IPS-20b (cell line): ENCODE data around the gene CCL3.
"Not testable (repeated sequence)": the region's sequence is repeated elsewhere in the genome, so short reads cannot be mapped to it uniquely, and the experiment has no call there.

Experiments
- H3K27ac ChIP-seq: one replicate; pipeline ENCODE4 v1.5.1; 2013; ENCODE audit warnings: low read length
- H3K27me3 ChIP-seq: 2 replicates; pipeline ENCODE4 v1.6.1; 2013; ENCODE audit warnings: mild to moderate bottlenecking, low read length, inconsistent platforms; ENCODE audit not compliant: insufficient read depth
- H3K36me3 ChIP-seq: 2 replicates; pipeline ENCODE4 v1.6.1; 2013; ENCODE audit warnings: low read depth, mild to moderate bottlenecking, inconsistent platforms, low read length, moderate library complexity; ENCODE audit not compliant: insufficient read depth
- H3K4me1 ChIP-seq: 2 replicates; pipeline ENCODE4 v1.6.1; 2013; ENCODE audit warnings: mild to moderate bottlenecking, control low read depth, inconsistent platforms, low read length, moderate library complexity; ENCODE audit not compliant: insufficient read depth
- H3K4me3 ChIP-seq: 2 replicates; pipeline ENCODE4 v1.5.1; 2013; ENCODE audit warnings: mild to moderate bottlenecking, low read length, inconsistent platforms
- H3K9ac ChIP-seq: 2 replicates; pipeline ENCODE4 v1.6.1; 2013; ENCODE audit warnings: low read depth, mild to moderate bottlenecking, inconsistent platforms, low read length, moderate library complexity
- H3K9me3 ChIP-seq: 2 replicates; pipeline ENCODE4 v1.6.1; 2013; ENCODE audit warnings: mild to moderate bottlenecking, low read depth, low read length, inconsistent platforms; ENCODE audit not compliant: insufficient read depth

Gene CCL3

DNA sequence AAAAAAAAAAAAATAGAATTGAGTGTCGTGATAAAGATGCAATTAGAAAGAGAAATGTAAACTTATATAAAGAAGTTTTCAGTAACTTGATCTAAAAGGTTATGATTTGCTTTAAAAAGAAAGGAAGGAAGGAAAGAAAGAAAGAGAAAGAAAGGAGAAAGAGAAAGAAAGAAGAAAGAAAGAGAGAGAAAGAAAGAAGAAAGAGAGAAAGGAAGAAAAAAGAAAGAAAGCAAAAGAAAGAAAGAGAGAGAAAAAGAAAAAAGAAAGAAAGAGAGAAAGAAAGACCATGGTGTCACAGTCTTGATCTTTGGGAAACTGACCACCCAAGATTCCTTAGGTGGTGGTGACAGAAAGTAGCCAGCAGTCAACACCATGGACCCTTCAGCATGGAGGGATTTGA is 4.3 kb upstream of the CCL3 start:
- H3K27ac ChIP-seq: no peak overlapping the region
- H3K9me3 ChIP-seq: no peaks in the 10 kb centered on the region
- H3K36me3 ChIP-seq: no peaks in the 10 kb centered on the region
- H3K4me3 ChIP-seq: no peak overlapping the region
- no peak overlapping the region for H3K9ac ChIP-seq
- no peaks in the 10 kb centered on the region for H3K4me1 ChIP-seq
- H3K27me3 ChIP-seq: no peaks in the 10 kb centered on the region

DNA sequence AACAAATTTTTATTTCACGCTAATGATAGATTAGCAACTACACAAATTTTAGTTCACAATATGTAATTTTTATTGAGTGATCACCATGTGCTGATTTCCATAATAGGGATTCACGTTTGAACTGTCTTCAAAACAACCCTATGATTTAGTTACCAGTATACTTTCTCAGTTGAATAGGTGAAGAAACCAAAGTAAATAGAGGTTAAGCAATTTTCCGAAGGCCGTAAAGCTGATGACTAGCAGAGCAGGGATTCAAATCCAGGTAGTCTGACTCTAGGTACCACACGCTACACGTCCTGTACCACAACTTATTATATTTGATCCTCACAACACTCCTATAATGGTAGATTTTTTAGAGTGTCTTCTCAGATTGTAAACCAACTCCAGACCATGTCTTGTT is 2.8 kb upstream of the CCL3 start:
- H3K9me3 ChIP-seq, H3K4me3 ChIP-seq, H3K4me1 ChIP-seq, H3K27ac ChIP-seq, H3K36me3 ChIP-seq, H3K27me3 ChIP-seq, H3K9ac ChIP-seq: not testable (repeated sequence)

DNA sequence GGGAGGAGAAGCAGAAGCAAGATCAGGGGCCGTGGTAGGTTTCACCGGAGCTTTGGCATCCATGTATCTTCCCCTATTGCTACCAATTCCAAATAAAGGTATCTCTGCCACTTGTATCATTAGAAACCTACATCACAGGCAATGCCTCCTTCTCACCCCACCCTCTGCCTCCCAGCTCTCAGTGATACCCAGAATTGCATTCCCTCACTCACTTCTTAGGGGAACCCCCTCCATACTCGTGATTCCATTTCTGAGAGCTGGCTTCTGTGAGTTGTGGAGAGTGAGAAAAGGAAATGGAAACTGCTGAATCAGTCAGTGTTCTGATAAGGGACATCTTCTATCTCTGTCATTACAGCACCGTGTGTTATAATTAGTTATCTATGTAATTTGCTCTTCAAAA is 2.3 kb upstream of the CCL3 start:
- Histone ChIP-seq H3K9me3 (no peaks in the 10 kb centered on the region), H3K9ac (no peak overlapping the region), H3K4me1 (no peaks in the 10 kb centered on the region), H3K27me3 (no peaks in the 10 kb centered on the region), H3K36me3 (no peaks in the 10 kb centered on the region), H3K4me3 (no peak overlapping the region), H3K27ac (no peak overlapping the region)

DNA sequence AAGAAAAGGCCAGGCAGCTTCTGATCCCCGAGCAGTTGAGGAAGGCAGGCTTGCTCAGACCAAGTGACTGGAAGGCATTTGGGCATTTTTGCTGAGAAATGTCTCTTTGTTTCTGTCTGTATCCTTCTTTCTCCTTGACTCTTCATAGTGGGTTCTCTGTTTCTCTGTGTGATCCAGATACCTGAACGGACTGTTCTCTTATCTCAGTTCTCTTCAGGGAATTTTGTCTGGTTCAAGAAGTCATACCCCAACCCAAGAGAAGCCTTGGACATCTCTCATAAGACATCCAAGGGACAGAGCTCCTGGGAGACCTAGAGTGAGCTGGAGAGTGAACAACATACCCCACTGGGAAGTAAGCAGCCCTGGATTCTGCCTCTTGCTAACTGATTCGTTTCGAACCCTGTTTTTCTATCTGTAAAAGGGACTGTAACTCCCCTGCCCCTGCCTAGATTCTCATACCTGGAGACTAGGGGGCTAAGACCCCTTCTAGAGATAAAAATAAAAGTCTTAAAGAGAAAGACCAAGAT is 541 bp downstream of the CCL3 start:
- Histone ChIP-seq H3K27me3 (no peaks in the 10 kb centered on the region), H3K9ac (no peak overlapping the region), H3K9me3 (no peaks in the 10 kb centered on the region), H3K4me3 (no peak overlapping the region), H3K4me1 (0 out of 2 replicates have a peak, but pooled peaks cover 6% of the 10 kb centered on the region), H3K27ac (no peak overlapping the region), H3K36me3 (no peaks in the 10 kb centered on the region)

DNA sequence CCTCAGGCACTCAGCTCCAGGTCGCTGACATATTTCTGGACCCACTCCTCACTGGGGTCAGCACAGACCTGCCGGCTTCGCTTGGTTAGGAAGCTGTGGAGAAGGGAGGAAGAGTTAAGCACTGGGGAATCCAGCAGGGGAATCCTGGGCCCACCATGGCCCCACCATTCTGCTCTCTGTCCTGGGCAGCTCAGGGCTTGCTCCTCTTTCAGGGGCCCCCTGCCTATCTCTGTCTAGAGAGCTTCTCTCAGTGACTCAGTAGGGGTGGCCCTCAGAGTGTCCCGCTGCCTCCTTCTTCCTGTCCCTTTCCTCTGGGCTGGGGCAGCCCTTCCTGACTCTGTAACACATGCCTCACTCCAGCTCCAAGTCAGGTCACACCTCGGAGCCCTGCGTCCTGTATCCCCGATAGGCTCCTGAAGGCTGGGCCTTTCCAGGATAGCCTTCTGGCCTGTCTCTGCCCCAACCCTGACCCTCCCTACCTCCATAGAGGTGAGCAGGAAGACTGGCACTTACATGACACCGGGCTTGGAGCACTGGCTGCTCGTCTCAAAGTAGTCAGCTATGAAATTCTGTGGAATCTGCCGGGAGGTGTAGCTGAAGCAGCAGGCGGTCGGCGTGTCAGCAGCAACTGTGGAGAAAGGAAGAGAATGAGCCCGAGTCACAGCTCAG is 1.1 kb downstream of the CCL3 start:
- no peak overlapping the region for H3K4me3 ChIP-seq
- H3K36me3 ChIP-seq: no peaks in the 10 kb centered on the region
- H3K4me1 ChIP-seq: 0 out of 2 replicates have a peak, but pooled peaks cover 6% of the 10 kb centered on the region
- no peaks in the 10 kb centered on the region for H3K9me3 ChIP-seq
- H3K27me3 ChIP-seq: no peaks in the 10 kb centered on the region
- H3K9ac ChIP-seq: no peak overlapping the region
- H3K27ac ChIP-seq: no peak overlapping the region

DNA sequence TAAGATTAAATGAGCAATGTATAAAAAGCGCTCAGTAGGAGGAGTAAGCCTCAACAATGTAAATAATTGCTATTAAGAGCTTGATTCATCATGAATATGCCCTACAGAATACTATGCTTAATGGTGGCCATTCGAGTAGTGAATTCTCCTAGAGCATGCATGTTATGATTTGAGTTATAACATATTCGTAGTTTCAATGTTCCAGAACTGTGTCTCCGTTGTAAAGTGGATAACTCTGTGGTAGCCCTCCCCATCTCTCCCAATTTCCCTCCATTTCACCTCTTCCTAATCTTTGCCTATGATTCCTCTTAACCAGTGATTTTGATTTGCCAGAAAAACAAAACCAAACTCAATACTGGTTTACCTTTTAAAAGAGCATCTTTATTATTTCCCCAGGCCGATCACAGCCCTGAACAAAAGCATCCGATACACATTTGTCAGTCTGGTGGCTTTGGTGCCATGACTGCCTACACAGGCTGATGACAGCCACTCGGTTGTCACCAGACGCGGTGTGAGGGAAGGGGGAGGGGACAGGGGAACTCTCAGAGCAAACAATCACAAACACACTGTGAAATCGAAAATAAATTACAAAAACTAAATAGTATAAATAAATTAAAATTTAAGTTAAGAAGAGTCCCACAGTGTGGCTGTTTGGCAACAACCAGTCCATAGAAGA is 1.9 kb downstream of the CCL3 start:
- H3K4me1 ChIP-seq, H3K27ac ChIP-seq, H3K36me3 ChIP-seq: not testable (repeated sequence)

DNA sequence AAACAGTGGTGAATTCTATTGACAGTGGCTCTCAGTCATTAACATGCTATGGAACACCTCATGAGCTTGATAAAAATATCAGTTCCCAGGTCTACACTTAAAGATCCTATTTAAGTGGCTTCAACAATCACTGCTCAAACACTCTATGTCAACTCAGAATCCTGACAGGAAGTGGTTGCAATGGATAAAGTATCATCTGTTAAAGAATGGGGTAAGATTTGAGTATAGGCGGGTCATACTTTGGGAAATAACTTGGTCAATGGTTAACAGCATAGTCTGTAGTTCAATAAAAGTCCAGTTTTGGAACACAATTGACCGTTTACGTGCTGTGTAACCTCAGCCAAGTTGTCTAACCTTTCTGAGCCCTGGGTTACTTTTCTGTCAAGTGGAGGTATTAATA is 2.5 kb downstream of the CCL3 start:
- not testable (repeated sequence) for H3K9me3 ChIP-seq, H3K4me1 ChIP-seq, H3K4me3 ChIP-seq, H3K27me3 ChIP-seq, H3K27ac ChIP-seq, H3K9ac ChIP-seq, H3K36me3 ChIP-seq

More for the DNA sequence above, 1.9 kb downstream of the CCL3 start:
- H3K9ac ChIP-seq, H3K27me3 ChIP-seq, H3K9me3 ChIP-seq, H3K4me3 ChIP-seq: not testable (repeated sequence)

DNA sequence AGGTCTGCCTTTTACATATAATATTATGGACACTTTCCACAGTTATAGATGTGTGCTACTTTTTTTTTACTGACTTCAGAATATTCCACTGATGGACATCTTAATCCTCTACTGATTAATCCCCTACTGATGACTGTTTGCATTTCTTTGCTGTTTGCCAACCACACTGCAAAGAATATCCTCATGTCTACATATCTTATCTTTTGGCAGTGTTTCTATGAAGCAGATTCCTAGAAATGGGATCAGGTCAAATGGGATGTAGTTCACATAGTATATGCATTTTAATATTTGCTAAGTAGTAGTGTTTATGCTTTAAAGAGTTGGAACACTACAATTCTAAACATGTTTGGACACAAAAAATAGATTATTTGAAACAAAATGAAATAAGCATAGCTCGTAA is 3.2 kb downstream of the CCL3 start:
- Histone ChIP-seq H3K27ac (no peak overlapping the region), H3K9ac (no peak overlapping the region), H3K4me3 (no peak overlapping the region), H3K9me3 (no peaks in the 10 kb centered on the region), H3K4me1 (0 out of 2 replicates have a peak, but pooled peaks cover 6% of the 10 kb centered on the region), H3K36me3 (no peaks in the 10 kb centered on the region), H3K27me3 (no peaks in the 10 kb centered on the region)

DNA sequence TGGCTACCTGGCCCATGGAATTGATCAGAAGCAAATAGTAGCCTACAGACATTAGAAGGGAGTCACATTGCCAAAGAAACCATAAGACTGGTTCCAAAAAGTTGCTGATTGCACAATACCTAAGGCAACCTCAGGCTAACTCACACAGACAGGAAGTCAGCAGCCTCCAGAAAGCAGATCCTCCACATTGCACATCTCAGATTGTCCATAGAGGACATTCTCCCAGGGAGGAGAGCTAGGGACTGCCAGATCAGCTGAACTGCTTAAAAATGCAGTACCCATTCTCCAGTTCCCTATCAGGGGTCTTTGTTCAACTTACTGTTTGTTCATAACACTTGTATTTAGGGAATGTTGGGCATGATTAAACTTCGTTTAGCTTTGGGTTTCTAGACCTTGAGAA is 4.2 kb downstream of the CCL3 start:
- Histone ChIP-seq H3K36me3 (no peaks in the 10 kb centered on the region), H3K4me1 (0 out of 2 replicates have a peak, but pooled peaks cover 6% of the 10 kb centered on the region), H3K9ac (no peak overlapping the region), H3K4me3 (no peak overlapping the region), H3K27ac (no peak overlapping the region), H3K27me3 (no peaks in the 10 kb centered on the region), H3K9me3 (no peaks in the 10 kb centered on the region)

DNA sequence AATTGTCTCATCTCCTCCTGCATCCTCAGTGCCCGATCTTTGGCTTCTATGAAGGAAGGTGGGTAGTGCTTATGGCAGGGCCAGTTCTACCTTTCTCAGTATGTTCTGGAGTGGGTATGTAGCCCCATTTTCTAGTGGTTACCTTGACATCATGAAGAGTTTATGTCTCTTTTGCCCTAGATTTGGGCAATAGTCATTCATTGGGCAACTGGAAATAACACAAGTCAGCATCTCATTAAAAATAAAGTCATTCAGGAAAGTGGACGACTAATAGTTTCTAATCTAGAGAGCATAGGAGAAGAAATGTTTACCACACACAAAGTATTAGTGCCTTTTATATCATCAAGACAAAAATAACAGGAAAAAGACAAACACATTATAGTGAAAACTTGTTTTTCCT is 6.3 kb downstream of the CCL3 start:
- not testable (repeated sequence) for H3K9ac ChIP-seq, H3K9me3 ChIP-seq, H3K27ac ChIP-seq, H3K4me3 ChIP-seq, H3K36me3 ChIP-seq, H3K27me3 ChIP-seq, H3K4me1 ChIP-seq

DNA sequence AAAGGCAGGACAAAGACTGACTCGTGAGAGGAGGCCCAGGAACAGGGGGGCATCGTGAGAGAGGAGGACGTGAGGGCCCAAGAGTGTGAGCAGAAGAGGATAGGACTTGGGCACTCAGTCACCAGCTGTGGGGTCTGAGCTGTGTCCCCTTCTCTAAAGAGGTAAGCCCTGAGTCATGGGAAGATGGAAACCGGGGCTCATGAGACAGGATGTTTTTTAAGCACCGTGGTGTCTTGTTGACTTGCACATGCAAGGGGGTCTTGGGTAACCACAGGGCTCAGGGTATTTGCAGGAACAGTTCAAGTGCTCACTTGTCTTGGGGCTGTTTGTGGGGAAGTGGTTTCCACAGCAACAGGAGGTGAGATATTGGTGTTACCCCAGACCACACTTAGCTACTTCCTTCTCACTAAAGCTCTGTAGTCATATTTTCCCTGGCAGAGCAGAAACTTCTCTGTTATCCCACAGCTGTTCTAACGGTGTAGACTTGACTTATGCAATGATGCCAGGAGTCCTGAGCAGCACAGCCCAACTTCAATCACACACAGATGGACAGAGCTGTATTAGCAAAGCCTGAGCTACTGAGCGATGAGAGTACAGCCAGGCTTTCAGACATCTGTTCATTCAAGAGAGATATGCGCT is 7.3 kb downstream of the CCL3 start:
- H3K4me3 ChIP-seq, H3K27me3 ChIP-seq, H3K4me1 ChIP-seq, H3K9ac ChIP-seq, H3K9me3 ChIP-seq, H3K27ac ChIP-seq, H3K36me3 ChIP-seq: not testable (repeated sequence)
